WTC11 (cell line): Measurements from ENCODE around the gene VEZT. TPM values are rescaled to one million over a fixed set of nuclear protein-coding genes. Genes with fewer than 3 reads are reported as not detected.

Experiments used
- ATAC-seq: fragments of 200-7000 bp; cut with Tn5 transposase; 2 replicates; pipeline ENCODE4 v1.10.0; 2021; ENCODE audit warnings: mild to moderate bottlenecking, moderate library complexity
- CTCF ChIA-PET: fragments of 300-600 bp; sonication (Branson Sonifier 250); formaldehyde crosslinking; loops from one replicate; lab custom pipeline; 2021; ENCODE audit warnings: antibody characterized with exemption; lab: Charles Lee
- POLR2A ChIA-PET: fragments of 350-600 bp; sonication (Branson Sonifier 250); formaldehyde crosslinking; loops from one replicate; lab custom pipeline; 2021; ENCODE audit warnings: antibody characterized with exemption; lab: Charles Lee
- DNase-seq: peaks from one replicate; pipeline ENCODE4 v3.0.0; 2021; ENCODE audit warnings: low spot score
- H3K27ac Mint-ChIP-seq: 2 replicates; pipeline ENCODE4 v1.8.0; 2021; ENCODE audit warnings: mixed read lengths
- H3K27me3 Mint-ChIP-seq: 2 replicates; pipeline ENCODE4 v1.8.0; 2021; ENCODE audit warnings: low read depth, mild to moderate bottlenecking, moderate library complexity, mixed read lengths
- H3K36me3 Mint-ChIP-seq: 2 replicates; pipeline ENCODE4 v1.8.0; 2021; ENCODE audit warnings: mixed read lengths
- H3K4me1 Mint-ChIP-seq: 2 replicates; pipeline ENCODE4 v1.8.0; 2022; ENCODE audit warnings: mixed read lengths
- H3K4me3 Mint-ChIP-seq: 2 replicates; pipeline ENCODE4 v1.8.0; 2021; ENCODE audit warnings: mild to moderate bottlenecking, moderate library complexity, mixed read lengths
- H3K9me3 Mint-ChIP-seq: 2 replicates; pipeline ENCODE4 v1.8.0; 2021; ENCODE audit warnings: mixed read lengths
- AFF4 ChIP-seq: sonication (generic); formaldehyde crosslinking; IDR thresholded peaks from 2 replicates; pipeline ENCODE4 v1.8.1; 2023; ENCODE audit warnings: mild to moderate bottlenecking, missing genetic modification reagents, borderline replicate concordance
- ARID4B ChIP-seq: sonication (generic); formaldehyde crosslinking; IDR thresholded peaks from 2 replicates; pipeline ENCODE4 v1.8.0; 2023; ENCODE audit warnings: missing genetic modification reagents, mild to moderate bottlenecking, borderline replicate concordance
- CTCF ChIP-seq: fragments of 200-600 bp; IDR thresholded peaks from 2 replicates; pipeline ENCODE4 v1.8.0; 2022; ENCODE audit warnings: antibody characterized with exemption
- FOXP1 ChIP-seq: sonication (generic); formaldehyde crosslinking; IDR thresholded peaks from 2 replicates; pipeline ENCODE4 v1.8.0; 2022; ENCODE audit warnings: missing genetic modification reagents, mild to moderate bottlenecking, moderate library complexity, borderline replicate concordance
- JUN ChIP-seq: sonication (generic); formaldehyde crosslinking; IDR thresholded peaks from 2 replicates; pipeline ENCODE4 v1.8.0; 2023; ENCODE audit warnings: mild to moderate bottlenecking, missing genetic modification reagents
- NFATC4 ChIP-seq: fragments of 250-450 bp; sonication (Bioruptor Pico); IDR thresholded peaks from 2 replicates; pipeline ENCODE4 v1.9.0; 2021; ENCODE audit warnings: mild to moderate bottlenecking
- NR1H2 ChIP-seq: sonication (generic); formaldehyde crosslinking; IDR thresholded peaks from 2 replicates; pipeline ENCODE4 v1.9.0; 2021; ENCODE audit warnings: mild to moderate bottlenecking, moderate library complexity, missing genetic modification reagents
- PRDM15 ChIP-seq: sonication (generic); formaldehyde crosslinking; IDR thresholded peaks from 2 replicates; pipeline ENCODE4 v1.8.0; 2022; ENCODE audit warnings: missing genetic modification reagents
- PREB ChIP-seq: sonication (generic); formaldehyde crosslinking; IDR thresholded peaks from 2 replicates; pipeline ENCODE4 v1.8.1; 2022; ENCODE audit warnings: mild to moderate bottlenecking, missing genetic modification reagents, moderate library complexity, borderline replicate concordance
- PRRX2 ChIP-seq: fragments of 250-450 bp; sonication (Bioruptor Pico); IDR thresholded peaks from 2 replicates; pipeline ENCODE4 v1.8.0; 2021; ENCODE audit warnings: mild to moderate bottlenecking
- SMAD4 ChIP-seq: sonication (generic); formaldehyde crosslinking; IDR thresholded peaks from 2 replicates; pipeline ENCODE4 v1.8.0; 2022; ENCODE audit warnings: mild to moderate bottlenecking, missing genetic modification reagents
- TEAD1 ChIP-seq: sonication (generic); formaldehyde crosslinking; IDR thresholded peaks from 2 replicates; pipeline ENCODE4 v1.8.0; 2022; ENCODE audit warnings: mild to moderate bottlenecking, missing genetic modification reagents
- ZNF263 ChIP-seq: sonication (generic); formaldehyde crosslinking; IDR thresholded peaks from 2 replicates; pipeline ENCODE4 v1.8.1; 2022; ENCODE audit warnings: low read depth, mild to moderate bottlenecking, moderate library complexity, missing genetic modification reagents
- ZNF317 ChIP-seq: sonication (generic); formaldehyde crosslinking; IDR thresholded peaks from 2 replicates; pipeline ENCODE4 v1.8.1; 2023; ENCODE audit warnings: low read depth, mild to moderate bottlenecking, moderate library complexity, missing genetic modification reagents, borderline replicate concordance
- ZNF416 ChIP-seq: fragments of 250-450 bp; sonication (Bioruptor Pico); IDR thresholded peaks from 2 replicates; pipeline ENCODE4 v1.9.0; 2021; ENCODE audit warnings: mild to moderate bottlenecking, inconsistent platforms
- ZNF512 ChIP-seq: sonication (generic); formaldehyde crosslinking; IDR thresholded peaks from 2 replicates; pipeline ENCODE4 v1.8.1; 2022; ENCODE audit warnings: missing genetic modification reagents, borderline replicate concordance
- ZNF532 ChIP-seq: fragments of 250-450 bp; sonication (Bioruptor Pico); IDR thresholded peaks from 2 replicates; pipeline ENCODE4 v1.9.0; 2021; ENCODE audit warnings: mild to moderate bottlenecking, borderline replicate concordance
- total RNA-seq: library from RNA; stranded (reverse); gene quantifications from 3 replicates; pipeline ENCODE4 v1.2.3, GENCODE V29; 2021

The VEZT gene
- total RNA-seq, 1 experiment from 2014 or later: 54.5 TPM

GRCh38 chr12:95213928-95214327, 3.7 kb upstream of the VEZT start:
- Mint-ChIP-seq H3K4me3 (no peak overlapping the region), H3K9me3 (no peaks in the 10 kb centered on the region), H3K4me1 (peaks cover 49% of the 10 kb centered on the region), H3K27ac (no peak overlapping the region; the same call in 1 of the 2 replicates), H3K36me3 (peaks cover 17% of the 10 kb centered on the region), H3K27me3 (no peaks in the 10 kb centered on the region)
- no peak for ATAC-seq
- CTCF ChIA-PET: no interaction called here
- POLR2A ChIA-PET: no interaction called here
- DNase-seq: no peak
- TF ChIP-seq CTCF (no peak), ZNF532 (CRISPR knock-in tag) (no peak), TEAD1 (CRISPR knock-in tag) (no peak), ZNF512 (CRISPR knock-in tag) (no peak), FOXP1 (no peak), ZNF416 (CRISPR knock-in tag) (no peak), ZNF263 (CRISPR knock-in tag) (no peak), JUN (CRISPR knock-in tag) (no peak), NR1H2 (CRISPR knock-in tag) (no peak), PRRX2 (CRISPR knock-in tag) (no peak), PREB (CRISPR knock-in tag) (no peak), PRDM15 (CRISPR knock-in tag) (no peak), AFF4 (CRISPR knock-in tag) (no peak), ZNF317 (no peak), NFATC4 (CRISPR knock-in tag) (no peak), SMAD4 (no peak), ARID4B (CRISPR knock-in tag) (no peak)
